Activated T-cell treated with anti-CD3 and anti-CD28 coated beads, Interleukin-2, amount 50 U/mL, for 1 hour (primary cell): ENCODE measurements around the gene SLX9.

Experiments
- DNase-seq: peaks from one replicate; pipeline ENCODE4 v3.0.0-alpha.2; 2020

SLX9 gene

DNA sequence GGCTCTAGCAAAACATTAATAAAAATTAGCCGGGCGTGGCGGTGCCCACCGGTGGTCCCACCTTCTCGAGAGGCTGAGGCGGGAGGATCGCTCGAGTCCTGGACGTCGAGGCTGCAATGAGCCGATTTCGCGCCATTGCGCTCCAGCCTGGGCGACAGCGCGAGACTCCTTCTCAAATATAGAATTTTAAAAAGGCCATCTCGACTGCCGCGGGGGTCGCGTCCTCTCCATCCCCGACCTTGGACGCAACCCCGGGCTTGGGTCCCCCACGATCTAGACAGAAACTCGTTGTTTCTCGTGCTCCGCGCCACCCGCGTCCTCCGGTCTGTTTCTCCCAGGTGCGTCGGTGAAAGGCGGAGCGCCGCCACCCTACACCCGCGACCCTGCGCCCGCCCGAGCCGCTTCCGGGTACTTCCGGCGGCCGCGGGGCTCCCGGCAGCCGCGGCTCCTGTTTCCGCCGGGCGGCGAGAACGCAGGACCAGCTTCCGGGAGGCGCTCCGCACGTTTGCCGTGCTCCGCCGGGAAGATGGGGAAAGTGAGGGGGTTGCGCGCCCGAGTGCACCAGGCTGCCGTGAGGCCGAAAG, at the start of gene SLX9:
Gene SLX9 (plus strand): TSS at position 498 of the 584 bp plus-strand sequence. CDS start 29 bp downstream, at position 527.
- DNase-seq = peak; percentile 86

DNA sequence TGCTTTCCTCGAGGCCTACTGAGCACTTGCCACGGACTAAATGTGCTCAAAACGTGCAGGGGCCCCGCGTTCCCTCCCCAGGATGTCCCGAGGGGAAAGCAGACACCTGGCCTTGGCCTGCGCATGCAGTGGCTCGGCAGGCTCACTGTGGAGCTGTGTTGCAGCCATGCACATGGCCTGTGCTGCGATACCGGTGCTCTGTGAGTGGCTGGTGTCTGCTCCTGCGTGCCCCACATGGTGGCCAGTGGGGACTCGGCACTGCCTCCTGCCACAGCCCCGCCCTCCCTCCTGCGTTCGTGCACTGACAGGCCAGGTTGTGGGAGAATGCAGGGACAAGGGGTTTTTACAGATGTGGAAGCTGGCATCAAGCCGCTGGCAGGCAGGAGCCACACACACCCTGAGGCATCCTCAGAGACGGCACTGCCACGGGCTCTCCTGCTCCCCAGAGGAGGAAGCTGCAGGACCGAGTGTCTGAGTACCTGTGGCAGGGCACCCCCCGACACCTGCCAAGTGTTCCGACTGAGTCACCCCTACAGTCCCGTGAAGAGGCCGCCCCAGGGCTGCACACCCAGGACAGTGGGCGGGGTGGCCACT, 49.4 kb upstream of the SLX9 start:
- DNase-seq = no peak

- no peak for DNase-seq
Observed at GRCh38 chr21:44890961-44891541, 48.8 kb upstream of the SLX9 start.

DNA sequence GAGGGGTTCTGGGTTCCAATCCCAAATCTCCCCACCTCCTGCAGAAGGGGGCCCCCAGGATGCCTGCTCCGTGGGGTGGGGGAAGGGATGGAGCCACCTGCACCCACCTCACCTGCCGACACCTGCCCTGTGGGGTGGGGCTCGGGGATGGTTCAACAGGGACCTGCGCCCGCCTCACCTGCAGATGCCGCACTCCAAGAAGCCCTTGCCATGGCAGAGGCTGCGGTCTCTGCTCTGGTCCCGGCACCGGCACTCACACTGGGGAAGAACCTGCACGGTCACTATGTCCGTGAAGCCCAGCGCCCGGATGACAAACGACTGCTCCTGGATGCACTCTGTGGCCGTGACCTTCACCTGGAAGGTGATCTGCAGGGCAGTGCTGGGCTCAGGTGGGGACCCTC, 48.2 kb upstream of the SLX9 start:
- DNase-seq = no peak

DNA sequence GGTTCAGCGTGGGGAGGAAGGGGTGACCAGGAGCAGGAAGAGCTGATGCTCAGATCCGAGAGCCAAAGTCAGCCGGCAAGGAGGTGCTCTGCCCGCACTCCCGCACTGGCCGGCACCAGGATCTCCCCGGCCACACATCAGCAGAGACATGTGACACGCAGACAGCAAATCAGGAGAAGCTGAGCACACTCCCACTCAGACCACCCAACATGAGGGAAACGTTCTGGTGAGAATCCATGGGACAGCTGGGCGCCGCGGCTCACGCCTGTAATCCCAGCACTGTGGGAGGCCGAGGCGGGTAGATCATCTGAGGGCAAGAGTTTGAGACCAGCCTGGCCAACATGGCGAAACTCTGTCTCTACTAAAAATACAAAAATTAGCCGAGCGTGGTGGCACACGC, 47.7 kb upstream of the SLX9 start:
- no peak for DNase-seq

- peak; percentile 86 for DNase-seq
Observed at GRCh38 chr21:44892536-44893277, 47.1 kb upstream of the SLX9 start.

GRCh38 chr21:44893278-44893556, 46.6 kb upstream of the SLX9 start:
- DNase-seq = no peak

DNA sequence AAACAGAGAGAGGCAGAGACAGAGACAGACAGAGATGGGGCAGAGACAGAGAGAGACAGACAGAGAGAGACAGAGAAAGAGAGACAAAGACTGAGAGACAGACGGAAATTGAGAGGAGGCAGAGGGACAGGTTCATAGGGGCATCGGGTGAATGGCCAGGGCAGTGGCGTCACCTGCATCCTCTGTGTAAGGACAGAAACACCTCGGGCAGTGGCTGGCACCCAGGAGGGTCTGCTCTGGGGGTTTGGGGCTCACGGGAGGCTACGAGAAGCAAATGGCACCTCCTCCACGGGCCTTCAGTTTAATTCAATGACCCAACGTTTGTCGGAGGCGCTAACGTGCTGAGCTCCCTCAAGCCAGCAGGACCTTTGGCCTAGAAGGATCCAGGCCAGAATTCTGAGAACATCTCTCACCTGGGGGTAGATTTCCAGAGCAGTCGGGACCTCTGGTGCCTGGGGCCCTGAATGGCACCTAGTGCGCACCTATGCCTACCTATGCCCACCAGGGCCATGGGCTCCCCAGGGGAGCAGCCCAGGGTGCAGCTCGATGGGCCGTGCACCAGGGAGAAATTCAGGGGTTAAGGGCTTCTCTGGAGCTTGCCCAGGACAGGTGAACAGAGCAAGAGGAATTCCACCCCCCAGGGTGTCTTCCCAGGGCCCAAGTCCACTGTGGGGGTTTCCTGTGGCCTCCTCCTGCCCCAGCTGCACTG, 45.7 kb upstream of the SLX9 start:
- no peak for DNase-seq

GRCh38 chr21:44894687-44895302, 45.0 kb upstream of the SLX9 start:
- no peak for DNase-seq

DNA sequence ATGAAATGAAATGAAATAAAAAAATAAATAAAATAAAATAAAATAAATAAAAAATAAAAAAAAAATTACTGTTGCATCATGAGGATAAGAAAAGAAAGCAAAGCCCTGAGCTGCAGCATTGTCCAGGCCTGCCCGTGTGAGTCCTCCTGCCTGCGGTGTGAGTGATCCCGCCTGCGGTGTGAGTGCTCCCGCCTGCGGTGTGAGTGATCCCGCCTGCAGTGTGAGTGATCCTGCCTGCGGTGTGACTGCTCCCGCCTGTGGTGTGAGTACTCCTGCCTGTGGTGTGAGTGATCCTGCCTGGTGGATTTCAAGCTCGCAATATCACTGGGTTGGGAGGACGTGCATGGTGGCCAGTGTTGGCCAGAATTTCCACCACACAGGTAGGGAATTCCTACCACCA, 44.0 kb upstream of the SLX9 start:
- DNase-seq = no peak

DNA sequence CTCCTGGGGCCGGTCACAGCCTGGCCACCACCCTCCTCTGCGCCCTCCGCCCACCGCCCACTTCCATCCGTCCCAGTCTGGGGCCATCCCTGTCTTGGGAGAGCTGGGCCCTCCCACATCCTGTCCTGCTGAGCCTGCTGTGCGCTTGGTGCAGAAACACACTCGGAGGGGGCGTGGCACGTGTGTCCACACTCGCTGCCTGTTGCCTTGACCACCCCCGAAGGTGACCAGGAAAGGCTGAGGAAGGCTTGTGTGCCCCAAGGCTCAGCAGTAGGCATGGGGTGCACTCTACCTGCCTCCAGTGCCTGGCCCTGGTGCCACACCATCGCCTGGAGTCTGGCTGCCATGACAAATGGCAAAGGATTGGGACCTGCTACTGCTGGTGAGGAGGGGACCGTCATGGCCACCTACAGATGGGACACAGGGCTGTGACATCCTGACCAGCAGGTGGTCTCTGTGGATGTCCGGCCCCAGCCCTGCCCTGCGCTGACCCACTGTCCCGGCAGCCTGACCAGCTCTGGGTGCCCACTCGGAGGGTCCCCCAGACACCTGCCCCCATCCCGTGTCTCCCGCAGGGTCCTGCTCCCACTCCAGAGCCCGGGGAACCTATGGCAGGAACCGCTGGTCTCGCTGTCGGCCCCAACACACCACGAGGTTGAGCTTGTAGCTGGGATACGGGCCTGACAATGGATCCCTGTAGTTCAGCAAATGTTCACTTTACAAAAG, 43.1 kb upstream of the SLX9 start:
- DNase-seq = no peak

DNA sequence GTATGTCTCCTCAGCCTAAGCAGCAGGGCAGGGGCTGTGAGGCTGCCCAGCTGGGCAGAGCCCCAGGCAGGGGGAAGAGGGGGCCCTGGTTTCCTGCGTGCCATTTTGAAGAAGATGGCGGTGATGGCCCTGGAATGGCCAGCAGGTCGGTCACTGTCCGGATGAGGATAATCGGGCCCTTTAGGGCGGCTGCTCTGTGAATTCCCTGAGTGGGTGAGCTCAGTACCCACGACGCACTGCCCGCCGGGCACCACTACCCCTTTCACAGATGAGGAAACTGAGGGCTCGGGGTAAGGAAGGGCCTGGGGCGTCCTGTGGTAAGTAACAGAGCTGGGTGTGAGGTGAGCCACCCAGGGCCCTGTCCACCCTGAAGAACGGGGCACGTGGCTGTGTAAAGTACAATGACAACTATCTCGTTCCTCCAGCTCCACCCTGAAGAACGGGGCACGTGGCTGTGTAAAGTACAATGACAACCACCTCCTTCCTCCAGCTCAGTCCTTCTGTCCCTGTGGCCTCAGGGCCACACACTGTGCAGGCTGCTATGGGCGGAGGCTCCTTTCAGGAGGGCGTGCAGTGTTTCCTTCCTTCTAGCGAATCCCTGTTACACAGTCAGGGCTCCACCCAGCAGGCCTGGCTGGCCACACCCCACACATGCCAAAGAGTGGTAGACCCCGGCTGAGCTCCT, 42.4 kb upstream of the SLX9 start:
- DNase-seq = no peak

DNA sequence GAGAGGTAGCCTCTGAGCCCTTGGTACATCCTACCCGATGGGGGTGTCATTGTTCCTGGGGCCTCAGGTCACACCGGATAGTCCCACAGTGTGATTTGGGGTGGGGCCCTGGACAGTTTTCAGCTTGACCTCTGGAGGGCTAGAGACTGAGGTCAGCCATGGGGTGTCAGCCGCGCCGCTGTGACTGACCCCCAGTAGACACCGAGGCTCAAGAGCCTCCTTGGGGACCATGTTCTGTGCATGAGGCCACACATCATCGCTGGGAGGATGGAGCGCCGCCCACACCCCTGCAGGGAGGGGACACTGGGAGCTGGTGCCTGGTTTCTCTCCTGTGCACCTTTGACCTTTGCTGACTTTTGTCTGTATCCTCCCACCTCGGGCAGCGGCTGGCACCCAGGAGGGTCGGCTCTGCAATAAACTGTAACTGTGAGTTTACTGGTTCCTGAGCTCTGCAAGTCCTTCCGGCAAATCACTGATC, 41.8 kb upstream of the SLX9 start:
- no peak for DNase-seq

DNA sequence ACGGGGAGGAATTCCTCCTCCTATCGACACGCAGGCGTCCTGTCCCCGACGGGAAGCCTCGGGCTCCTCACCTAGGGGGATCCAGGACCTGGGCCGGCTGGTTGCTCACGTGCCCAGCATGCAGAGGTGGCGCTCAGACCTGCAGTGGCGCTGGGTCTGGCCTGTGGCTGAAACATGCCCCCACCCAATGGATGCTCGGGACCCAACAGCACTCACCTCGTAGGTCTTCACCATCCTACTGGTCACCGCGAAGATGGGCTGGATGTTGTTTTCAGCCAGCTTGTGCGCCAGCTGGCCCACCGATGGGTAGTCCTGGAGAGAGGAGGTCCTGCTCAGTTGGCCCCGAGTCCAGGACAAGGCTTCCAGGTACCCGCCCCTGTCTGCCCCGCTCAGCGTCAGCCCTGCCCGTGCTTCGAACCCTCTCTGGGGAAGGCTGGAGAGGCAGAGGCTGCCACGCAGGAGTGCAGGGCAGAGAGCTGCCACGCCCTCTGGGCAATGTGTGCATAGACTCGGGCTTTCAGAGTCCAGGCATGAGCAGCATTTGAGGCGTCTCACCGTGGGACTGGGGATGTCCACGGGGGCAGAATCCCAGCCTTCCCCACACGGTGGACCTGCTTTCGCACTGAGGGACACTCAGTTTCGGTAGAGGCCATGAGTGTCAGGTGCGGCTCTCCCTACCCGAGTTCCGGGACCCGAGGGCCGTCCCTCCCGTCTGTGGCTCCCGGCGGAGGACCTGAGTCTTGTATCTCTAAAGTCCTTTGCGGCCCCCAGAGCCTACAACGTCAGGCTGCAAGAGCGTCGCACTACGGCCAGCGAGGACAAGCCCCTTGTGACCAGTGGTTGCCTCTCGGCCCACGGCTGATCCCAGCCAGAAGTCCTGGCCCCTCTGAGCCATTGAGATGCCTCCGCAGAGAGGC, 40.7 kb upstream of the SLX9 start:
- DNase-seq = no peak

DNA sequence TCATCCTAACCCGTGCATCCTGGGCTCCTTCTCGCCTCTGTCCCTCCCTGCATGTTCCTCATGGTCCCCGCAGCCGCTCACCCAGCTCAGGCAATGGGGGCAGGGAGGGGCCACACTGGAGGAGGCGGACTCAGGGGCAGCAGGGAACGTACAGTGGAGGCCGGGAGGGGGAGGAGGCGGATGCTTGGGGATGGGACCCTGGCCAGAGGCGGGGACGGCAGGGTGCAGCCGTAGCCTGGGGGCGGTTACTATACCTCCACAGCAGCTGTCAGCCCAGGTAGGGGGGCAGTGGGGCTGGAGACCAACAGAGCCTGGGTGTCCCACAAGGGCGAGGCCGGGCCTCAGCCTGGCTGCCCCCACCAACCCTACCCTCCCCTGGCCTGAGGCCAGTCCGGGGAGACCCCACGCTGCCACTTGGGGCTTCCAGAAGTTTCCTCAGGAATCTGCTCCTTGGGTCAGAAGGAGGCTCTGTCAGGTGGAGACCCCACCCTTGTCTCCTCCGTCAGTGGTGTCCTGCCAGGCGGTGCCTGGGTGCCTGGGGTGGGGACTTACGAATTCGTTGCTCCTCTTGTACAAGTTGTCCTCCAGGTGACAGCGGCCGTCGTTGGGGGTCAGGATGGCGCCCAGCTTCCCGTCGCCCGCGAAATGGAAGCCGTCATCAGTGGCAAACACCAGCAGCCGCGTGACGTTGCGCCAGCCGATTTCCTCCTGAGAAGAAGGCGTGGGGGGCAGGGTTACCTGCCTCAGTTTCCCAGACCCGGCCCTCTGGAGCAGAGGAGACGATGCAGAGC, 39.9 kb upstream of the SLX9 start:
- DNase-seq = no peak

- DNase-seq = no peak
Observed at GRCh38 chr21:44900559-44901251, 39.1 kb upstream of the SLX9 start.

- no peak for DNase-seq
Observed at GRCh38 chr21:44901391-44902074, 38.3 kb upstream of the SLX9 start.

DNA sequence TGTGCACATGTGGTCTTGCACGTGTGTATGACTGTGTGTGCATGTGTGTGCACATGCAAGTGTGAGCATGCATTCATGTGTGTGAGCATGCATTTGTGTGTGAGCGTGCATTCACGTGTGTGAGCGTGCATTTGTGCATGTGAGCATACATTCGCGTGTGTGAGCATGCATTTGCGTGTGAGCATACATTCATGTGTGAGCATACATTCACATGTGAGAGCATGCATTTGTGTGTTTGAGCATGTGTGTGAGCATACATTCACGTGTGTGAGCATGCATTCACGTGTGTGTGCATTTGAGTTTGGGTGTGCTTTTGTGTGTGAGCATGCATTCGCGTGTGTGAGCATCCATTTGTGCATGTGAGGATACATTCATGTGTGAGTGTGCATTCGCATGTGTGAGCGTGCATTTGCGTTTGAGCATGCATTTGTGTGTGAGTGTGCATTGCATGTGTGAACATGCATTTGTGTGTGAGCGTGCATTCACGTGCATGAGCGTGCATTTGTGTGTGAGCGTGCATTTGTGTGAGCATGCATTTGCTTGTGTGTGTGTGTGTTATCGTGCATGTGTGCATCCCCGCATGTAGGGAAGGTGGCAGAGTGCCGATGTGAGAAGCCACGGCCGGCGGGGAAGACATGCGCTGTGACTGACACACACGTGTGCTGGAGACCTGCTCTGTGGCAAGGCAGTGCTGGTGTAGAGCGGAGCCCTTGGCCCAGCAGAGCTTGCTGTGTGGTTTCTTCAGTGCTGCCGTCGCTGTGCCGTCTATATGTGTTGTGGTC, 37.4 kb upstream of the SLX9 start:
- DNase-seq = no peak
